Measurements from ENCODE around the gene CS.

The CS gene

DNA sequence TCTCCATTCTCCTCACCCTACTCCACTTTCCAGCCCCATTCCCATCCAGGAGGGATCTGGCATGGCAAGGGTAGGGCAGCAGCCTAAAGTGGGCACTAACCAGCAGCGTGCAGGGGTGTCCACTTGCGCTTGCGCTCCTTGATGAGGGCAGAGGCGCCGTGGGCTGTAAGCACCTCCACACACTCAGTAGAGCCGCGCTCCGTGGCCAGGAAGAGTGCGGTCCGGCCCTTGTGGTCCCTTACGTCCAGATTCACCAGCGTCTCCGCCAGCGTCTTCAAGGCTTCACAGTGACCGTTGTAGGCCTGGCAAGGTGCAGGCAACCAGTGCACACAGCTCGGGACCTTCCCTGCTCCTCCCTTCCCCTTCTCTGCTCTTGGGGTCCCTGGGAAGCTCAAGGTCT is 52.2 kb downstream of the CS start:
- DNase-seq (ENCODE audit: low read depth in 2 of 2): no peak

DNA sequence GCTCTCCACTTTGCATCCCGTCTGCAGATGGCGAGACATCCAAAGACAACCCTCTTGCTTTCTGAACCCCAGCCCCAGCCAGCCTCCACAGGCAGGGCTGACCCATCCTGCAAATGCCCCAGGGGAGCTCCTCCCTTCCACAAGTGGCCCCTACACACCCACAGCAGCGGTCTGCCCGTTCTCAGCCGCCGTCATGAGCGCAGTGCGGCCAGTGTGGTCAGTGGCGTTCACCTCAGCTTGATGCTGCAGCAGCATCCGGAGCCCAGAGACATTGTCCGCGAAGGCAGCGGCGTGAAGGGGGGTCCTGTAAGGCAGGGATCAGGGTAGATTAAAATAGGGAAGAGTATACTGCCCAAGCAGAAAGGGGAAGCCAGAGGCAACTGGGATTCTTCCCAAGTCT is 55.6 kb downstream of the CS start:
- no peak for DNase-seq (ENCODE audit: low read depth in 2 of 2)

DNA sequence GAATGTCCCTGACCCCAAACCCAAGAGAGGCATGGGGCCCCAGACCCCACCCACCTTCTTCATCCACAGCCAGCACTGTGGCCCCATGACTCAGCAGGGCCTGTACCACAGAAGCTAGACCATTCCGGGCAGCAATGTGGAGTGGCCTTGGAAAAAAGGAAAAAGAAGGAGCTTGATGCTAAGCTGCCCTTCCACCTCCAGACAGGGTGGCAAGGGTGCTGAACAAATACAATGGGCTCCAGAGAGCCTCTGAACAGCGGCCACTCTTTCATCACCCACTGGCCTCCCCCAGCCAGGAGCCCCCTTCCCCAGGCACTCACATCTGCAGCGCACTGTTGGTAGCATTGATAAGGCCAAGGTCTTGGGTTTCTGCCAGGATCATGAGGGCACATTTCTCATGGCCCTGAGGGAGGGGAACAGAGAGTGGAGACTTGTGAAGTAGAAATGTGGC is 56.4 kb downstream of the CS start:
- no peak for DNase-seq (ENCODE audit: low read depth in 2 of 2)

DNA sequence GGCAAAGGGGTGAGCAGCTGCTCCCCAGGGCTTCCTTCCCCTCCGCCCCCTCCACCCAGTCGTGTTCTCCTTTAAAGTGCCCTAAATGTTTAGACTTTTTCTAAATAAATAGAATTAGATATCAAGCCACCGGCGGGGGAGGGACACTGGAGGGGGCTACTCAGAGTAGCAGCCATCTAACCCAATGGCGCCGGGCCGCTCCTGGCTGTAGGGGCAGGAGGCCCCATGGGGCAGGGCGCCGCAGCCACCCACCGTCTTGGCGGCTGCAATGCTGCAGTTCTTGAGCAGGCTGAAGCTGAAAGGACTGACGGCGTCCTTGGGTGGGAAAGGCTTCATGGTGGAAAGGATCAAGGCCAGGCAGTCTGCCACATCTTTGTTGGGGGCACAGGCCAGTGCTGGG is 57.1 kb downstream of the CS start:
- no peak for DNase-seq (ENCODE audit: low read depth in 2 of 2)

DNA sequence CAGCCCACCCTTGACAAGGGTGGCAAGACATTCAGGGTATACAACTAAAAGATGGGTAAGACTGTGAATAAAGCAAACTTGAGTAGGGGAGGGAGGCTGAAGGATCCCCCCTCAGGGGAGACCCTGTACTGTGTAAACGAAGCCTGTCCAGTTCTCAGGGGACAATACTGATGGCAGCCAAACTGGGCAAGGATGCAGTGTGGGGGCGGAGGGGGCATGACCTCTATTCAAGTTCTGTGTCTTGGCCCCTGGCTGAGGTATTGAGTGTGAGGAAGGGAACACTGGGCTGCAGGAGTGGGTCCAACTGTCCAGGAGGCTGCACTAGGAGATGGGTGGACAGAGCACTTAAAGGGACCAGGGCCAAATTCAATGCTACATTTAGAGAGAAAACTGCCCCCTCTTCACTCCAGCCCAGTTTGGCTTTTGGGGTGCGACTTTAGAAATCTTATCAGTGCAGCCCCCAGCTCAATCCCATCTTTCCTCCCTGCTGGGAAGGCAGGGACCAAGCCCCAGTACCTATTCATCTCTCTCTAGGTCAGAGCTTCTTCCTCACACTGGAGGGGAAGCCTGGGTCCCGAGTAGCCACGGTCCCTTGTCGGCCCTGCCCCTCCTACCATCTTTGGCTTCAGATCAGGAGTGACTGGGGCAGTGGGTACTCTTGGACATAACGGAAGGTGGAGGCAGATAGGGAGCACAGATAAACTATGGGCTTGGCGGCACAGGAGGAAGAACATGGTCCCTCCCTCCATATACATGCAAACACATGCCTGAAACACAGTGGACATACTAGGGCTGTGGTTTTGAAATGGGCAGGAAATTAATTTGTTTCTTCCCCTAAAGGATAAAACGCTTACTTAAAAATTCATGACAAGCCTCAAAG is 58.5 kb downstream of the CS start:
- DNase-seq (ENCODE audit: low read depth in 2 of 2): no peak

DNA sequence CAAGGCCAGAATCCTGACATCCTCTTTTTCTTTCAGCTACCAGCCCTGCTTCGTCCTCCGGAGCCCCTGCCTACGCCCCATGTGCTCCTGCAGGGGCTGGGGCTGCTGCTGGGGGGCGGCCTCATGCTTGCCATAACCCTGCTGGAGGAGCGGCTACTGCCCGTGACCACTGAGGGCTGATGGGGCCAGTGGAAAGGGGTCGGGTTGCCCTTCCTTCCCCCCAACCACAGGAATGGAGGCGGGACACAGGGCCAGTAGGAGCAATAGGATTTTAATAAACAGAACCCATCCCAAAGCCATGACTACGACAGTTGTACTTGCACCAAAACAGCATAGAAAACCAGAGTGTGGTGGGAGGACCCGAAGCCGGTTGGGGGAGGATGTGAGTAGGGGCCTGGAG is 62.6 kb downstream of the CS start:
- DNase-seq (ENCODE audit: low read depth in 2 of 2): no peak

DNA sequence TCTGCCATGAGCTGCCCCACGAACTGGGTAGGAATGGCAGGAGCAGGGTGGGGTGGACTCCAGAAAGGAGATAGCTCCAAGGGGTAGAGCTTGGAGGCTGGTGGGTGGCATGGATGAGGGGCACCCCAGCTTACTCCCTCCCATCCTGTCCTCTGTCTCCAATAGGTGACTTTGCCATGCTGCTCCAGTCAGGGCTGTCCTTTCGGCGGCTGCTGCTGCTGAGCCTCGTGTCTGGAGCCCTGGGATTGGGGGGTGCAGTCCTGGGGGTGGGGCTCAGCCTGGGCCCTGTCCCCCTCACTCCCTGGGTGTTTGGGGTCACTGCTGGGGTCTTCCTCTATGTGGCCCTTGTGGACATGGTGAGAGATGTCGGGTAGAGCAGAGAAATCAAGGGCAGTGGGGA is 63.1 kb downstream of the CS start:
- DNase-seq (ENCODE audit: low read depth in 2 of 2): no peak

DNA sequence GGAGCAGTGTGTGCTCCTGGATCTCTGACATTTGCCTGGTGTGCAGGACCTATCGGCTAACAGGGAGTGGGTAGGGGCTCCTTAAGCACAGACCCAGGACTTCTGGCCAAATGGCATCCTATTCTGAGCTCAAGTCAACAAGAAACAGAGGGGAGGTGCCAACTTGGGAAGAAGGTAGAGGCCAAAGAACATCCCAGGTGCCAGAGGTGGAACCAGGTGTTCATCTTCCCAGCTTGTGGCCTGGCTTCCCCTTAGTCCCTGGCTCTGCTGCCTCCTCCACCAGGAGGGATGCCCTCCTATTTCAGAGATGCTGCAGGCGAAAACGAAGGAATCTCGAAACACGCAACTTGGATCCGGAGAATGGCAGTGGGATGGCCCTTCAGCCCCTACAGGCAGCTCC is 64.0 kb downstream of the CS start:
- no peak for DNase-seq (ENCODE audit: low read depth in 2 of 2)

DNA sequence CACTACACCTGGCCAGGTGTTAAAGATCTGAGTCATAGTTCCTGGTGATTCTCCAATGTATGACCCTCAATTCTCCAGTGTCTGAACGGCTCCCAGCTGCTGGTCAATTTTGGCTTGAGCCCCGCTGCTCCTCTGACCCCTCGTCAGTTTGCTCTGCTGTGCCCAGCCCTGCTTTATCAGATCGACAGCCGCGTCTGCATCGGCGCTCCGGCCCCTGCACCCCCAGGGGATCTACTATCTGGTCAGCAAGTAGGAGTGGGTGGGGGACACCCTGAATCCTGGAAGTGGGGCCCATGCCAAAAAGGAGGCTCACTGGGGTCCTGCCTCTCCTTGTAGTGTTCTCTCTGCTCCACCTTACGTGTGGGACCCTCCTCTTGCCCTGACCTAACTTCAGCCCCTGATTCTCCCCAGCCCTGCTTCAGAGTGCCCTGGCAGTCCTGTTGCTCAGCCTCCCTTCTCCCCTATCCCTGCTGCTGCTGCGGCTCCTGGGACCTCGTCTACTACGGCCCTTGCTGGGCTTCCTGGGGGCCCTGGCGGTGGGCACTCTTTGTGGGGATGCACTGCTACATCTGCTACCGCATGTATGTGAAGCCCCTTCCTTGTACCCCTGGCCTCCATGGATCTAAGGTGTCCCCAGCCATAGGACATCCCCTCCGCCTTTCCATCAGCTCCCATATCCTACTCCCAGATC is 65.2 kb downstream of the CS start:
- DNase-seq (ENCODE audit: low read depth in 2 of 2): no peak

DNA sequence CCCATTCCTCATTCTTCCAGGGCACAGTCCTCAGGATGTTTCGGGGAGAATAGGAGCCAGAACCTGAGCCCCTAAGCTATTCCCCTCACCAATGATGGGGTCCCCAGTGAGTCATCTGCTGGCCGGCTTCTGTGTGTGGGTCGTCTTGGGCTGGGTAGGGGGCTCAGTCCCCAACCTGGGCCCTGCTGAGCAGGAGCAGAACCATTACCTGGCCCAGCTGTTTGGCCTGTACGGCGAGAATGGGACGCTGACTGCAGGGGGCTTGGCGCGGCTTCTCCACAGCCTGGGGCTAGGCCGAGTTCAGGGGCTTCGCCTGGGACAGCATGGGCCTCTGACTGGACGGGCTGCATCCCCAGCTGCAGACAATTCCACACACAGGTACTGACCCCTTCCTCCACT is 68.9 kb downstream of the CS start:
- DNase-seq (ENCODE audit: low read depth in 2 of 2): no peak

DNA sequence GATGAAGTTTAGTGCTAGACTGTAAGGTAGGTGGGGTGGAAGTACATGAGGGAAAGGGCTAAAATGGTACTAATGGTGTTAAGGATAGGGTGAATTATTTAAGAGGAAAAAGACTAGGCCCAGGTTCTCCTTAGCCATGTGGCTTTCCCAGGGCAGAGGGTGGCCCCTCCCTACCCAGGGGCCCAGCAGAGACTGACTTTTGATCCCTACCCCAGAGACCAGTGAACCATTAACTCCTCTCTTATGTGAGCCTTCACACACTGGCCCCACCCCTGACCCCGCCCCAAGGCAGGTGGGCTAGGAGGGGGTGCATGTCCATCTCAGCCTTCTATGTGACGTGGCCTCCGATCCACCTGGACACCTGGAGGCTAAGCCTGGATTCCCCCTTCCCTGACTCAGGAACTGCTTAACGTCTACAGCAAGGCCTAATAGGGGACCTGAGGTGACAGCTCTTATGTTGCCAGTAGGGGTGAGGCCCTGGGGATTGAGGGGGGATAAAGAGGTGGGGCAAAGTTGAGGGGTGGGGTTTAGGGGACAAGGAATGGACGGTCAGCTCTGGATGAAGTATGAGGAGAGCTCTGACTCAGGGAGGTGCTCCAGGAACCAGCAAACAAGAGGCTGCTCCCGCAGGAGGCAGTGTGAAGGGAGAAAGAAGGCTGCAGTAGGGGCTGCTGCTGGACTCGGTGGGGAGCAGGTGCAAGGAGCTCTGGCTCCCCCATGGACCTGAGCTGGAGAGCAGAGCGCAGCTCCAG is 69.5 kb downstream of the CS start:
- DNase-seq (ENCODE audit: low read depth in 2 of 2): no peak

DNA sequence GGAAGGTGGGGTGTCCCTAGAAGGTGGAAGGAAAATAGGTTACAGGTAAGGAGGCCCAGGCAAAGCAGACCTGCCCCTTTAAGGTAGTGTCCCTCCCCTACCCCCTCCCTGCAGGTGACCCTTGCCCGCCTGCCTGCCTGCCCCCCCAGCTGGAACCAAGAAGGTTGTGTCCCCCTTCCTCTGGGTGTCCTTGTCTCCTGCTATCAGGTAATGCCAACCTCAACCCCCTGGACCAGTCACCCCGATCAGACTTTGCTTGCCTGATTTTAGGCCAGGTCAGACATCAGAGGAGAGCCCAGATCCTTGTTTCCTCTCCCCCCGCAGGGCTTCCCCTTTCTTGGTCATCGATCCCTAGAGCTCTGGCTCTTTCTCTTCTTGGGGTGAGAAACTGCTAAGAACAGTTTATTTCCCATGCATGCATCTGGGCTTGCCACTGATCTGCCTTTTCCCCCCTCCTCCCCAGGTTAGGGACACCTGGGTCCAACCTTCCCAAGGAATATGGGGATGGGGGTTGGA is 70.2 kb downstream of the CS start, which contains the start of gene SLC39A5:
Gene SLC39A5, plus strand, starts transcription at position 136 of the 516 bp plus-strand sequence. CDS start 1,224 bp downstream, outside the sequence.
- DNase-seq (ENCODE audit: low read depth in 2 of 2): no peak

DNA sequence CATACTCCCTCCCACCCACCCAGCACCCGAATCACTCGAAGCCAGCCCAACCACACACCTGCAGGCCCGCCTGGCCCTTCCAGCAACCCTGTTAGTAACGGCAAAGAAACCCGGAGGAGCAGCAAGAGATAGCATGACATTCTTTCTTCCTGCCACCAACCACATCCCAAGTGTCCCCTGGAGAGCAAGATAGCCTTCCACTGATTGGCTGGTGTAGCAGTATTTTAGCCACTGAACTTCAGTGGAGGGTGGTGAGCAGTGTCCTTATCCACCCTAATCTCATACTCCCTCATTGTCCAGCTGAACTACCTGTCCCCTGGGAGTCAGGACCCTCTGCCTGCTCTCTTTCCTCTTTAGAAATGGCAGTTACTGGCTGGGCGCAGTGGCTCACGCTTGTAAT is 71.0 kb downstream of the CS start:
- no peak for DNase-seq (ENCODE audit: low read depth in 2 of 2)

DNA sequence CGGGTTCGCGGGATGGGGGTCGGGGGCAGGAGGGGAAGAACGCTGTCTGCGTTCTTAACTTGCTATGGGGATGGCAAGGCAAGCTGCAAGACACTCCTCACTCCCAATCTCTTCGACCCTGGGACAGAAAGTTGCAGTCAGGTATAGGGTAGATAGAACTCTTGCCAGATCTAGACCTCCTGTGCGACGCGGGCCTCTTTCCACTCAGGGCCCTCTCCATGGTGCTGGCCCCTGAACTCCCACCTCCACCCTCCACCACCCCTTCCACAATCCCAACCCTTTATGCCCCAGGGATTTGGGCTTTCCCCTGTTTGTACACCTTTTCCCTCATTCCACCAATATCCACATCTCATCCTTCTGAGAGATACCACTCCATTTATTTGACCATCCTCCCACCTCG is 75.2 kb downstream of the CS start:
- no peak for DNase-seq (ENCODE audit: low read depth in 2 of 2)

DNA sequence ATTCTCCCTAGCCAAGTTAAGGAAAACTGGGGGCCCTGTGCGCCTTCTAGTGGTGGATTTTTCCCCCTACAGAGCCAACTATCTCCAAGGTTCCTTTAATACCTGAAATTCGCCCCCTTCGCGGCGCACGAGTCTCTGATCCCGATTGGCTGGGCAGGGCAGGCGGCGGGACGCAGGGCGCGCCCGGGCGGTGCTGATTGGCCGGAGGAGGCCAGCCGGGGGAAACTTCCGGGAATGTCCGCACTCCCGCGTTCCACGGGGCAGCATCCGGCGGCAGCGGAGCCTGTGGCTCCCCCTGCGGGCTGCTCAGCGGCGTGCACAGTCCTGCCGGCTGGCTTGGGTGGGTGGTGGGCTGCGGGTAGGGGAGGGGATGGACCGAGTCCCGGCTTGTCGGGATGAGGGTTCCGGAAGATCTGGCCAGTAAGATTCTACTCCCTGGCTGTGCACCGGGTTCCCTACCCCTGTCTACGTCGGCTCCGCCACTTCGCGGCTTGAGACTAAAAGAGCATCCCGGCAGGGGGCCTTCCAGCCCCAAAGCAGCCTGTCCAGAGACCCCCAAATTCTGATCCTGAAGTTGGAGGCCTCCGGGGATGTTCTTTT is 75.9 kb downstream of the CS start, which contains the start of gene NABP2:
Gene NABP2, plus strand, starts transcription at position 241 of the 600 bp plus-strand sequence. CDS start 515 bp downstream, outside the sequence.
- peak; percentile 95 to 96 for DNase-seq (ENCODE audit: low read depth in 2 of 2)

DNA sequence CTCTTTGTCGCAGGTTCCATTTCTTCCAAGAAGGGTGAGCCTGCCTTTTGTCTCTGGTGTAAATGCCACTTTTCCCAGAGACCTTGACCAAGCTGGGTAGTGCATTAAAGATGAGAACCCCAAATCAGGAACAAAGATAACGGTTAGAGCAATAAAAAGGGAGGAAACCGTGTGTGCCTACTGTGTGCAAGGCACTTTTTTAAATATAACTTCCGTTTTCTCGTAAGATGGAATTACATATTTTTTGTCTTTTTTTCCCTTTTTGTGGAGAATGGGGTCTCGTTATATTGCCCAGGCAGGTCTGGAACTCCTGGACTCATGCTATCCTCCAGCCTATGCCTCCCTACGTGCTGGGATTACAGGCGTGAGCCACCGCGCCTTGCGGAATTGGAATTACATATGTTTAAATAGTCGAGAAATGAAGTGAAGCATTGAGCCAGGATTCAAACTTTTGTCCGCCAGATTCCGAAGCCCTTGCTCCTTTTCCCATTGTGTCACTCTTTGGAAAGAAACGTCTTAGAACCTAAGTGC is 76.5 kb downstream of the CS start:
- DNase-seq (ENCODE audit: low read depth in 2 of 2): no peak

DNA sequence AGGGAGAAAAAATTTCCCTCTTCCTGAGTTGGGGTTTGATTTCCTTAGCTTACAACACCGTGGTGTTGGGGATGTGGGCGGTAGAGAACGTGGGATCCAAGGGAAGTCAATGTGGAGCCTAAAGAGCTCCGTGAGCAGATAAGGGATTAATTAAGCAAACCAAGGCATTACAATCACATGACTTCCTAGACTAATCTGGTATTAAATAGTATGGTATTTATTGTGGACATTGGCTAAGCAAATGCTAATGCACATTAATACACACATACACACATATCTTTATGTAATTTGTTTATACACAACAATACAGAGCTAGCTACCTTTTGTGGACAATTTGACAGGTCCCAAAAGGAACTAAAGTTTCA is 77.6 kb downstream of the CS start:
- DNase-seq (ENCODE audit: low read depth in 2 of 2): no peak

DNA sequence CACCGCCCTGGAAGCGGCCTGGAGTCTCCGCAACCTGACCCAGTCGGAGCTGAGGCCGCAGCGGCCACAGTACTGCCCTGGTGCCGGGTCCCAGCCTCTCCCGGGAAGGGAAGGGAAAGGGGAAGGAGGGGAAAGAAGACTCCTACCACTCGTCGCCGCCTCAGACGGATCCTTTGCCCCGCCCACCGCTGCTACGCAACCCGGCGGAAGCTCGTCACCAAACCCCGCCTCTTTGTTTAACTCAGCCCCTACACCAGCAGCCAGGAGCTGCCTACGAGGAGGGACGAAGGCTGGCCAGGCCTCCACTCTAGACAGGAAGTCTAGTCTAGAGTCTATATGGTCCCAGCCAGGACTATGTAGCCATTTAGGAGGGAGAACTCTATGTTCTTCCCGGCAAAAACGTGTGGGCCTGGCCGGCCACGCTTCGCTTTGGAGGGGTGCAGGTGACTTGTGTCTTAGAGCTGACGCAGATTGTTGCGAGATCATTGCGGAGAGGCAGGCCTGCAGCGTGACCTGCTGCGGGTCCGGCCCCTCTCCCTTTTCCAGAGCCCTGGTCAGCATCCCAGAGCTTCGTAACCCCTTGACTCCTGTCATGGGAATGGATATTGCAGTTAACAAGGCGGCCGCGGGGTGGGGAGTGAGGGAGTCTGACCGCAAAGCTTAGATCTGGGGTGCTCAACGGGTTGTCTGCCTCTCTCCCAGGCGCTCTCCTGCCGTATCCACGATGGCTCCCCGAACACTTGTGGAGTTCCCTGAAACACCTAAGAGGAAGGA is 78.2 kb downstream of the CS start, which contains the start of gene RNF41:
Gene RNF41, minus strand, starts transcription at position 166 of the 774 bp plus-strand sequence. CDS start 7,875 bp downstream, outside the sequence.
- peak; percentile 85 to 91 for DNase-seq (ENCODE audit: low read depth in 2 of 2)
